Transverse colon (tissue), 4 donors: ENCODE results near the gene AGPAT2. TPM values are rescaled to one million over a fixed set of nuclear protein-coding genes. Genes with fewer than 3 reads are reported as not detected.
A peak's percentile ranks its signal among the peaks of the same experiment; 100 is the strongest.

ENCODE experiments used
- DNase-seq: peaks from one replicate; pipeline ENCODE4 v3.0.0-alpha.2; 2019
- H3K27ac ChIP-seq, 4 donors: fragments of 200-600 bp; sonication (generic); 2 replicates each; pipeline ENCODE4 v1.5.1; 2016 to 2018; ENCODE audit warnings: inconsistent platforms in 4 of 4
- H3K27me3 ChIP-seq: fragments of 200-600 bp; sonication (generic); 2 replicates; pipeline ENCODE4 v1.5.1; 2017; ENCODE audit warnings: inconsistent platforms
- H3K36me3 ChIP-seq, 4 donors: fragments of 200-600 bp; sonication (generic); 2 replicates each; pipeline ENCODE4 v1.5.1; 2017 to 2019; ENCODE audit warnings: inconsistent platforms in 4 of 4
- H3K4me1 ChIP-seq, 4 donors: fragments of 200-600 bp; sonication (generic); 2 replicates each; pipeline ENCODE4 v1.5.1; 2017 to 2020; ENCODE audit warnings: inconsistent platforms in 4 of 4
- H3K4me3 ChIP-seq, 4 donors: fragments of 200-600 bp; sonication (generic); 1 replicate in 1 of 4; 2 replicates in 3 of 4; pipeline versions ENCODE4 v1.5.1 to v1.6.1; 2017 to 2019; ENCODE audit warnings: inconsistent platforms in 4 of 4
- H3K9me3 ChIP-seq, 2 donors: fragments of 200-600 bp; sonication (generic); 2 replicates each; pipeline ENCODE4 v1.5.1; 2017 to 2019; ENCODE audit warnings: inconsistent platforms in 2 of 2
- EP300 ChIP-seq: sonication (generic); formaldehyde crosslinking; IDR thresholded peaks from one replicate; pipeline ENCODE4 v1.6.1; 2017; ENCODE audit warnings: antibody characterized with exemption, low read depth
- POLR2A ChIP-seq: fragments of 450-650 bp; IDR thresholded peaks from one replicate; pipeline ENCODE4 v1.6.1; 2016; ENCODE audit warnings: antibody characterized with exemption, mild to moderate bottlenecking, moderate library complexity
- POLR2AphosphoS5 ChIP-seq, 3 donors: sonication (generic); formaldehyde crosslinking; IDR thresholded peaks; one replicate each; pipeline ENCODE4 v1.6.1; 2016; ENCODE audit warnings: antibody characterized with exemption in 3 of 3
- WGBS, 2 donors: methylation state at CpG; one replicate each; pipeline ENCODE4 v1.1.5; 2018; ENCODE audit warnings: low coverage in 1 of 2; 5-methylcytosine and 5-hydroxymethylcytosine counted together
- in situ Hi-C, 4 donors: fragments of 200-750 bp; cut with MboI; loops; one replicate each; pipeline versions ENCODE4 v1.15.0 to v1.15.1; 2017; ENCODE audit warnings: low sequenced_read_pairs in 3 of 4, low pct_ligation_motif_present in 1 of 4, low pct_unique_long_range_greater_than_20kb in 1 of 4
- intact Hi-C: fragments of 100-400 bp; cut with DNase I; formaldehyde crosslinking; loops from one replicate; pipeline ENCODE4 v1.15.1; 2023; ENCODE audit warnings: low total_unique reads
- total RNA-seq, 4 donors: library from RNA; depleted of rRNA; stranded (reverse); fragments of >200 nt; gene quantifications; one replicate each; pipeline ENCODE4 v1.1.0, GENCODE V29; 2016
- TF ChIP-seq, protein P1 (sequence below), 5 experiments: fragments of 200-600 bp in 3 of 5; fragments of 450-650 bp in 2 of 5; sonication (generic) in 3 of 5; IDR thresholded peaks; 1 replicate in 2 of 5; 2 replicates in 3 of 5; pipeline ENCODE4 v1.5.1; 2016 to 2017; ENCODE audit warnings: antibody characterized with exemption in 5 of 5, inconsistent platforms in 3 of 5, mild to moderate bottlenecking in 2 of 5, moderate library complexity in 1 of 5

The AGPAT2 gene
- total RNA-seq, 4 donors from 2014 or later = 245 to 441 (median 290) TPM

DNA sequence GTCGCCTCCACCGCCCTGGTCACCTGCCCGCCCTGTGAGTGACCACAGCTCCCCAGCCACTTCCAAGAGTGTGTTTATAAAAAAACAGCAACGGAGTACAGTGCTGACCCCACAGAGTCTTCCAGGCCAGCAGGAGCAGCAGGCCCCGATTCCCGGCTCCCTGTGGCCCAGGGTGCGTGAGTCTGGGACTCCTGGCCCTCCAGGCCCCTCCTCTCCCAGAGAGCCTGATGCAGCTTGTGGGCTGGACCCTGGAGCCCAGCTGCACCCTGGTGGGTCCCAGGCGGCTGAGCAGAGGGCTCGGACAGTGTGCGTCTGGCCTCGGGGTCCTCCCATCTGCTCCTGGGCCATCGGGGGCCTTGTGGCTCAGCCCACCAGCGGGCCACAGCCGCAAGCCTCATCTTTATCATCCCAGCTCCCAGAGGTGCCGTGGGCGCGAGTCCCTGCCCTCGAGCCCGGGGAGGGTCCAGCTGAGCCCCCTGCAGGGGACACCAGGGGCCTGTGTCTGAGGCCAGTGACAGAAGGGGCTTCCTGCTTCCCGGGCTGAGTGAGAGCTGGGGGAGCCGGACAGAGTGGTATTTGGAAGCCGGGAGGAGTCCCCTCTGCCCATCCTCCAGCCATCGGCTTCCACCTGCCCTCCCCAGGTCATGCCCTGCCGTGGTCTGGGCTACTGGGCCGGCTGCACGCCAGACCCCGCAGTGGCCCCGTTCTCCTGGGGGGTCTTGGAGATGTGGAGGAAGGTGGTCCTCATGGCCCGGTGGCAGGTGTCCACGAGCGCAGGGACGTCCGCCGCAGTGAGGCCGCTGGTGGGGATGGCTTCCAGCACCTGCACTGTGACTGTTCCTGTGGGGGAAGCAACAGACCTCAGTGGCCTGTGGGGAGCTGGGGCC is 13.9 kb downstream of the AGPAT2 start:
- intact Hi-C loops (no loop called here), in situ Hi-C loops (no loop called here)
- Histone ChIP-seq H3K27me3 (peaks cover 31% of the 10 kb centered on the region), H3K4me1 (peaks cover 0 to 25% (median 14%) of the 10 kb centered on the region in 4 donors), H3K4me3 (no peak overlapping the region), H3K36me3 (peaks cover 0 to 13% (median 0%) of the 10 kb centered on the region in 4 donors), H3K9me3 (no peaks in the 10 kb centered on the region), H3K27ac (no peak overlapping the region)
- TF ChIP-seq EP300 = no peak
- no peak for TF ChIP-seq POLR2A
- TF ChIP-seq, protein P1, sequence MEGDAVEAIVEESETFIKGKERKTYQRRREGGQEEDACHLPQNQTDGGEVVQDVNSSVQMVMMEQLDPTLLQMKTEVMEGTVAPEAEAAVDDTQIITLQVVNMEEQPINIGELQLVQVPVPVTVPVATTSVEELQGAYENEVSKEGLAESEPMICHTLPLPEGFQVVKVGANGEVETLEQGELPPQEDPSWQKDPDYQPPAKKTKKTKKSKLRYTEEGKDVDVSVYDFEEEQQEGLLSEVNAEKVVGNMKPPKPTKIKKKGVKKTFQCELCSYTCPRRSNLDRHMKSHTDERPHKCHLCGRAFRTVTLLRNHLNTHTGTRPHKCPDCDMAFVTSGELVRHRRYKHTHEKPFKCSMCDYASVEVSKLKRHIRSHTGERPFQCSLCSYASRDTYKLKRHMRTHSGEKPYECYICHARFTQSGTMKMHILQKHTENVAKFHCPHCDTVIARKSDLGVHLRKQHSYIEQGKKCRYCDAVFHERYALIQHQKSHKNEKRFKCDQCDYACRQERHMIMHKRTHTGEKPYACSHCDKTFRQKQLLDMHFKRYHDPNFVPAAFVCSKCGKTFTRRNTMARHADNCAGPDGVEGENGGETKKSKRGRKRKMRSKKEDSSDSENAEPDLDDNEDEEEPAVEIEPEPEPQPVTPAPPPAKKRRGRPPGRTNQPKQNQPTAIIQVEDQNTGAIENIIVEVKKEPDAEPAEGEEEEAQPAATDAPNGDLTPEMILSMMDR (IDR thresholded peaks at IDR 0.05) = no peak
- no peak for TF ChIP-seq POLR2AphosphoS5 (IDR thresholded peaks at IDR 0.05)
- 86% methylated on average over 35 of the region's 35 CpGs; no CpG with 5 or more reads in 1 of the 2 donors for WGBS, 2 donors
- no peak for DNase-seq

DNA sequence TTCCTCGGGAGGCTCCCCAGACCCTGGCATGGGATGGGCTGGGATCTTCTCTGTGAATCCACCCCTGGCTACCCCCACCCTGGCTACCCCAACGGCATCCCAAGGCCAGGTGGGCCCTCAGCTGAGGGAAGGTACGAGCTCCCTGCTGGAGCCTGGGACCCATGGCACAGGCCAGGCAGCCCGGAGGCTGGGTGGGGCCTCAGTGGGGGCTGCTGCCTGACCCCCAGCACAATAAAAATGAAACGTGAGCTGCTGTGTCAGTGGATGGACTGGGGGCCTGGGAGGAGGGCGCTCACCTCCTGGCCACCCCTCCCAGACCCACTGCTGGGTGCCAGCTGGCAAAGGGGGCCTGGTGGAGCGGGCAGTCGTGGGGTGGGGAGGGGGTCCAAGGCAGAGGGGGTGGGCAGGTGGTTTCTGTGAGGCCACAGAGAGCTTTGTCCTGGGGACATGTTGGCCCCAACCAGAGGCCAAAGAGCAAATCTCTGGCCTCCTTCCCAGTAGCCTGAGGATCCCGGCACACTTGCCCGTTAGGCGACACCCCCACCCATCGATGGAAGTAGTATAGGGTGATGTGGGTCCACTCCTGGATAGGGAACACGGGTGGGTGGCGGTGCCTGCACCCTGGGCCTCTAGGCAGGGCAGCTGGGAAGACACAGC is 14.7 kb downstream of the AGPAT2 start:
- Histone ChIP-seq H3K9me3 (no peaks in the 10 kb centered on the region), H3K4me3 (no peak overlapping the region), H3K27ac (peak overlapping the region in 1 of 4 donors; percentile 5), H3K36me3 (peaks cover 0 to 13% (median 0%) of the 10 kb centered on the region in 4 donors), H3K4me1 (peaks cover 0 to 25% (median 14%) of the 10 kb centered on the region in 4 donors), H3K27me3 (peaks cover 39% of the 10 kb centered on the region)
- in situ Hi-C loops (no loop called here), intact Hi-C loops (no loop called here)
- WGBS, 2 donors = 59% methylated on average over 14 of the region's 14 CpGs; no CpG with 5 or more reads in 1 of the 2 donors
- DNase-seq = no peak
- TF ChIP-seq, protein P1 (IDR thresholded peaks at IDR 0.05) = no peak
- TF ChIP-seq POLR2A (no peak), POLR2AphosphoS5 (IDR thresholded peaks at IDR 0.05) (peak in 2 of 3 donors; percentile 3 to 14), EP300 (no peak)

DNA sequence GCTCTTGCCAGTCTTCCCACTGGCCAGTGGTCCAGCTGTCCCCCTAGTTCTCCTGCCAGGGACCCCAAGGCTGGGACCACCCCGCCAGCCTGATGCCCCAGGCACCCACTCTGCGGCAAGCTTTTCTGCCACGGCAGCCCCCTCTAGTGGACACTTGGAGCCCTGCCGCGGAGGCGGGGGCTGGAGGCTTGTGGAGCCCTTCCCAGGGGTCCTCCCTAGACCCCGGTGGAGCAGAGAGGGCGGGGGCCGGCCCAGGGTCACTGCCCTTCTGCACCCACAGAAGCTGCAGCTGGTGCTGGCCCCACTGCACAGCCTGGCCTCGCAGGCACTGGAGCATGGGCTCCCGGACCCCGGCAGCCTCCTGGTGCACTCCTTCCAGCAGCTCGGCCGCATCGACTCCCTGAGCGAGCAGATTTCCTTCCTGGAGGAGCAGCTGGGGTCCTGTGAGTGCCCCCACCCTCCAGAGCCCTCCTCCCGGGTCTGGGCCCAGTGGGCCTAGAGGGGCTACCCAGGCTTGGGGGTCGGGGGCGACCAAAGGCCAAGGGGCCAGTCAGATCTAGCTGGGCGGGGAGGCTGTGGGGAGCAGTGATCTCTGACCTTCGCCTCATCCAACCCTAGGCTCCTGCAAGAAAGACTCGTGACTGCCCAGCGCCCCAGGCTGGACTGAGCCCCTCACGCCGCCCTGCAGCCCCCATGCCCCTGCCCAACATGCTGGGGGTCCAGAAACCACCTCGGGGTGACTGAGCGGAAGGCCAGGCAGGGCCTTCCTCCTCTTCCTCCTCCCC is 15.4 kb downstream of the AGPAT2 start:
- Histone ChIP-seq H3K4me1 (peaks cover 0 to 25% (median 14%) of the 10 kb centered on the region in 4 donors), H3K4me3 (no peak overlapping the region), H3K36me3 (peaks cover 0 to 8% (median 0%) of the 10 kb centered on the region in 4 donors), H3K9me3 (no peaks in the 10 kb centered on the region), H3K27me3 (peaks cover 46% of the 10 kb centered on the region), H3K27ac (peak overlapping the region in 1 of 4 donors; percentile 5)
- WGBS, 2 donors = 48% methylated on average over 25 of the region's 27 CpGs; no CpG with 5 or more reads in 1 of the 2 donors
- no peak for DNase-seq
- intact Hi-C loops (no loop called here), in situ Hi-C loops (no loop called here)
- TF ChIP-seq, protein P1 (IDR thresholded peaks at IDR 0.05) = peak; percentile 76 to 89 (median 86)
- TF ChIP-seq POLR2AphosphoS5 (IDR thresholded peaks at IDR 0.05) (peak in 1 of 3 donors; percentile 35), POLR2A (peak; percentile 14), EP300 (no peak)
